A204.1 (cell line): ENCODE results near the gene TMEM171.

ENCODE experiments used
- FAIRE-seq: peaks from 2 replicates; lab custom pipeline; 2012; peaks lifted over from hg19 to GRCh38; lab: Jason Lieb, UNC

The TMEM171 gene, protein sequence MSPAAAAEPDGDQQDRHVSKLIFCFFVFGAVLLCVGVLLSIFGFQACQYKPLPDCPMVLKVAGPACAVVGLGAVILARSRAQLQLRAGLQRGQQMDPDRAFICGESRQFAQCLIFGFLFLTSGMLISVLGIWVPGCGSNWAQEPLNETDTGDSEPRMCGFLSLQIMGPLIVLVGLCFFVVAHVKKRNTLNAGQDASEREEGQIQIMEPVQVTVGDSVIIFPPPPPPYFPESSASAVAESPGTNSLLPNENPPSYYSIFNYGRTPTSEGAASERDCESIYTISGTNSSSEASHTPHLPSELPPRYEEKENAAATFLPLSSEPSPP

DNA sequence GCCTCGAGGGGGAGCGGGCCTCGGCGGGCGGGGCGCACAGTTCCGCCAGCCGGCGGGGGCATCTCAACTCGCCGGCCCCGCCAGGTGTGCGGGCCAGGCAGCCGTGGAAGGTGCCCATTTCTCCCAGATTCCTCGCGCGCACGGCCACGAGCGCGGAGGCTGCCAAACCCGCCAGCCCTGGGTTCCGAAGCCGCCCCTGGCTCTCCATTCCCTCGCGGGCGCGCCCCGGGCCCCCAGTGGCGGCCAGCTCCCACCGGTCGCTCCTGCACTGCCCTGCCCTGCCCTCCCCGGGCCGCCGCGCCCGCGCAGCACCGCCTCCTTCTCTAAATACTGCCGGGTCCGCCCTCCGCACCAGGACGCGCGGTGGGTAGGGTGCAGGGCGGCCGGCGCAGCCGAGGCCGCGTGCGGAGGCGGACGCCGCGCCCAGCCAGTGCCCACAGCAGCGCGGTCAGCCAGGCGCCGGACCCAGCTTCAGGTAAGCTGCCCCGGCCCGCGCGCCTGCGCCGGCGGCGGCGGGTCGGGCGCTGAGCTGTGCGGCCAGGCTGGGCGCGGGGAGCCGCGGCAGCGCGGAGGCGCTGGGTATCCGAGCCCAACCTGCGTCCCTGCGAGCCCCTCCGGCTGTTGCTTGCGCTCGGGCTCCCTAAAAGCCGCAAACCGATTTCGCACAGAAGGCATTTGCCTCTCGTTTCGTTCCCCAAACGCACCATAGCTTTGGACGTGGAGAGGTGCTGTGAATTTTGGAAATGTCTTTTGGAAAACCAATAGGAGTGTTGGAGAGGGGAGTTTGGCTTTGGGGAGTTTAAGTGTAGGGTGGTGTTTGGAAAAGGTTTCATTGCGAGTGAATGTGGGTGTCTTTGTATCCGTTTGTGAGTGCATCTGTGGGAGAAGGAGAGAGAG is at the start of gene TMEM171:
TSS of gene TMEM171 (plus strand) at position 354 of the 897 bp plus-strand sequence. CDS start 2,799 bp downstream, outside the sequence.
- no peak for FAIRE-seq

DNA sequence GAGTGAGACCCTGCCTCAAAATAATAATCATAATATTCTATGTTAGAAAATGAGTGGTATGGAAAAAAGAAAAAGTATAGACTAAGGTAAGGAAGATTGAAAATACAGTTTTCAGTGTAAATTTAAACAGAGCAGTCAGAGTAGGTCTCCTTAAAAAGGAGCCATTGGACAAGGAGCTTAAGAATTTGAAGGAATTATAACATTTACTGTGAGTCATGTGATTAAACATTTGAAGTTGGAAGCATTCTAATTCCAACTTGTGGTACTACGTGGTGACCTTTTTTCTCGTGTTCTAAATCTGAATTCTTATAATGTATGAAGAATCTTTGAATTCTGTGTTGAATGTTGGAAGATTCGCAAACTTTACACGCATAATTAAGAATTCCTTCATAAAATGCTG is 39.3 kb upstream of the TMEM171 start:
- no peak for FAIRE-seq

GRCh38 chr5:73088026-73088425 is 32.3 kb upstream of the TMEM171 start:
- no peak for FAIRE-seq

GRCh38 chr5:73093943-73094342 is 26.4 kb upstream of the TMEM171 start:
- no peak for FAIRE-seq

DNA sequence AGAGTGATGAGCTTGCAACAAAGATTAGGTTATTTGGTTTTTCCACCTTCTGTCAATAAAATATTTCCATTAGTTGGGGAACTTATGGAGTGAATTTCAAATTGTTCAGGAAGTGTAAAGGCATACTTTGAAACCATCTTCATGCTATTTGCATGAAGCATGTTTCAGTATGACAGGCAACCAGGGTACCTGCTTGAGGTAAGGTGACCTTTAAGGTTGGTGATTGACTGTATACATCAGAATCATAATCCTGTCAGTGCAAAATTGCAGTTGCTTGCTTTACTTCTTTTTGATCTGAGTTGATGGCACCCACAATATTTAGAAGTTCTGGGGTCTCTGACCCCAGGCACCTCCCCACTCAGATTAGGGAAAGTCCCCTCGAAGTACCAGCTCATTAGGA is 26.0 kb upstream of the TMEM171 start:
- no peak for FAIRE-seq

GRCh38 chr5:73095564-73096238 is 24.7 kb upstream of the TMEM171 start:
- no peak for FAIRE-seq

DNA sequence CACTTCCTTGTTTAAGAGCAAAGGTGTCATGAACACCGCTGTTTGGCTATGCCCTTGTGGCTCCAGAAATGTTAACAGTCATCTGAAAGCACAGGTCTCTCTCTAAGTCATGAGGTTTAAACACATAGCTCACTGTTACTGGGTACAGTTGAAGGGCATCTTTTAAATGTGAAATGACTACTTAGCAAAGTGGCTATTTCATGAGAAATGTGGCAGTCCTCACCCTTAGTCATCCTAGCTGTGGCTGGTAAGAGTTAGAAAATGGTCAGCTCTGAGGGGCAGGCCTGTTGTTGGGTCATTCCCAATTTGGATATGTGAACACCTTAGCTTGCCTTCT is 24.2 kb upstream of the TMEM171 start:
- no peak for FAIRE-seq

GRCh38 chr5:73097740-73098139 is 22.6 kb upstream of the TMEM171 start:
- no peak for FAIRE-seq

GRCh38 chr5:73100109-73100508 is 20.3 kb upstream of the TMEM171 start:
- FAIRE-seq: no peak

DNA sequence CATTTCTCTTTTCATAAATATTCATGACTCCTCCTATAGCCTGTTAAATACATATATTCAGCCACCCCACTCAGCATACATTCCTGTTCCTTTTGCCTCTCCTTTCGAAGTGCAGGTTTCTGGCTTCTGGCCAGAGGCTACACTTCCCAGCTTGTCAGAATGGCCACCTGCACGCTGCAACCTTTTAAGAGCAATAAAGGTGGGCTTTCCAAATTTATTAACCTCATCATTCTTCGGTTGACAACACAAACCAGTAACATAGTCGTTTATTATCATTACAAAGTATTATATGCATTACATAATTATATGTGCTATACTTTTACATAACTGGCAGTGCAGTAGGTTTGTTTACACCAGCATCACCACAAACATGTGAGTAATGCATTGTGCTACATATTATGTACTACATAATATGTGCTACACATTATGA is 16.5 kb upstream of the TMEM171 start:
- FAIRE-seq: no peak

DNA sequence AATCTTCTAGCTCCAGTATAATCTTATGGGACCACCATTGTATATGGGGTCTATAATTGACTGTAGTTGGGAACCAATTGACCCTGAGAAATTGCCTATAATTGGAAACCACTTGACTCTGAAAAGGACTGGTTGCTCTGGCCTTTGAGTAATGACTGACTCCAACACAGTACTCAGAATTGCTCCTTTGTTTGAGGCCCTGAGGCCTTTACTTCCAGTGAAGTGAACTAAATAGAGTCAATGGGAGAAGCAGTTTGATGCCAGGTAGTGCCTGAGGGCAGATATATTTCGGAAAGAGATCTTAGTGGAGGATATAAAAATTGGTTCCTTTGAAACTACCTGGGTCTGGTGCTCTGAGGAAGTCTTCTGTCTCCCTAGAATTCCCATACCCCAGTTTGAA is 16.0 kb upstream of the TMEM171 start:
- FAIRE-seq: no peak

- no peak for FAIRE-seq
These were observed 14.0 kb upstream of the TMEM171 start for GRCh38 chr5:73106335-73106734.

GRCh38 chr5:73110190-73110589 is 10.2 kb upstream of the TMEM171 start:
- FAIRE-seq: no peak

GRCh38 chr5:73111536-73111935 is 8.8 kb upstream of the TMEM171 start:
- FAIRE-seq: no peak

GRCh38 chr5:73112359-73112758 is 8.0 kb upstream of the TMEM171 start:
- no peak for FAIRE-seq

- FAIRE-seq: no peak
These were observed 6.2 kb upstream of the TMEM171 start for GRCh38 chr5:73114044-73114688.

DNA sequence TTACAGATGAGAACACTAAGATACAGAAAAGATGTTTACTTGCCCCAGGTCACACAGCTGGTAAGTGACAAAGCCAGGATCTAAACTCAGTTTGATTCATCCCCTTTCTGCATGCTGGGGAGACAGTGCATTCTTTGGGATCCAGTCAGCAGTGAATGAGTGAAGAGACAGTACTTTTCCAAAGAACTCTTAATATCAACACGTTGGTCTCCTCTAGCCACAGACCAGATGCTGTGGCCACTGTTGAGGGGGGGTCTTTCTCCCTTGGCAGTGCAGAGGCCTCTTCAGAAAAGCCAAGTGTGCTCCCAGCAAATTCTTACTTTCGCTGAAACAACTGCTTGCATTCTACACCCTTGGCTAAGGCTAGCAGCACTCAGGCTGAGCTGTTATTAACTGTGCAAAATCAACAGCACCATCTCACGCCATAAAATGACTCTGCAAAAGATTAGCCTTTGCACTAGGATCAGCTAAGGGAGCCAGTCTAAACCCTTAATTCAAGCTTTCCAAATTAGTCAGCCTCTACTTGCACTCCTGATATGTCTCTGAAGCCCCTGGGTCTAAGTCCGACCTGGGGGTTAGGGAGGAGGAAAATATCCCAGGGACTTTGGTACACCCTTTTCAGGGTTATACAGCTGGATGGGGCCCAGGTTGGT is 4.8 kb upstream of the TMEM171 start:
- no peak for FAIRE-seq

GRCh38 chr5:73116506-73116905 is 3.9 kb upstream of the TMEM171 start:
- FAIRE-seq: no peak

DNA sequence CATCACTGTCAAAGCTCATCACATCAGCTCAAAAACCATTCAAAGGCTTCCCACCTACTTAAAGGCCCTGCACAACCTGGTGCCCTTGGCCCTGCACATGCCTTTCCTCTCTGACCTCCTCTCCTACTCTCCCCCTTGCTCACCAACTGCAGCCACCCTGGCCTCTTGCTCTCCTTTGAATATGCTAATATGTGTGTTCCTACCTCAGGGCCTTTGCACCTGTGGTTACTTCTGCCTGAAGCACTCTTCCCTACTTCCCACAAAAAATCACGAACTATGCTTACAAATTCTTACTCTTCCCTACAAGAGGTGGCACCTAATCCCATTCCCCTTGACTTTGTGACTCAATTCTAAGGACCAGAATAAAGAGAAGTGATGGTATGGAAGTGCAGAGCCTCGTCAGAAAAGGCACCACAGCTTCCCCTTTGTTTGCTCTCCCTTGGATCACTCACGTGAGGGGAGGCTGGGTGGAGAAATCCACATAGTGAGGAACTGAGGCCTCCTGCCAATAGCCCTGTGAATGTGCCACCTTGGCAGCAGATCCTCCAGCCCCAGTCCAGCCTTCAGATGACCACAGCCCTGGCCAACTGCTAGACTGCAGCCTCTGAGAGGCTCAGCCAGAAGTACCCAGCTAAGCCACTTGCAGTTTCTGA is 3.2 kb upstream of the TMEM171 start:
- FAIRE-seq: no peak

DNA sequence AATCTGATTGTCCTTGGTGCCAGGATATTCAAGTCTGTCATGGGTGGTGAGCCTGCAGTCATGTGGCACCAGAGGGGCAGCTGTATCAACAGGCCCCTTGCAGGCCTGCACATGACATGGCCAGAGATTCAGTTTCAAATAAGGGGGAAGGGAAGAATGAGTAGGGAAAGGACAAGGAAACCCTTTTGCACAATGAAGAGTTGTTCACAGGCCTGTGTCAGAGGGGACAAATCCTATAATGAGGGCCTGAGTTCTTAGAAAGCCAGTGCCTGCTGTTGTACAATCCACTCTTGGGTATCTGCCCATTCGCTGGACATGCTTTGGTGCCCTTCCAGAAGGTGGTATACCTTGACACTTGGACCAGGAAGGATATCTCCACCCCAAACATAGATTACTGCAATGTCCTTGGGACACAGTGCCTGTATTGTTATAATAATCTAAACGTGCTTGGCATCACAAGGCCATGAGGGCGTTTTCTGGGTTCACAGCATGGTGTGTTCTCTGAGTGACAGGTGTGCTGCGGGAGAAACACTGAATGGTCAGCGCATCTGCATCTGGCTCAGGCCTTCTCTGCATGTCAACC is 1.9 kb upstream of the TMEM171 start:
- FAIRE-seq: no peak
